ENCODE results near the gene MSANTD2.
A peak's percentile ranks its signal among the peaks of the same experiment; 100 is the strongest.

Gene MSANTD2

DNA sequence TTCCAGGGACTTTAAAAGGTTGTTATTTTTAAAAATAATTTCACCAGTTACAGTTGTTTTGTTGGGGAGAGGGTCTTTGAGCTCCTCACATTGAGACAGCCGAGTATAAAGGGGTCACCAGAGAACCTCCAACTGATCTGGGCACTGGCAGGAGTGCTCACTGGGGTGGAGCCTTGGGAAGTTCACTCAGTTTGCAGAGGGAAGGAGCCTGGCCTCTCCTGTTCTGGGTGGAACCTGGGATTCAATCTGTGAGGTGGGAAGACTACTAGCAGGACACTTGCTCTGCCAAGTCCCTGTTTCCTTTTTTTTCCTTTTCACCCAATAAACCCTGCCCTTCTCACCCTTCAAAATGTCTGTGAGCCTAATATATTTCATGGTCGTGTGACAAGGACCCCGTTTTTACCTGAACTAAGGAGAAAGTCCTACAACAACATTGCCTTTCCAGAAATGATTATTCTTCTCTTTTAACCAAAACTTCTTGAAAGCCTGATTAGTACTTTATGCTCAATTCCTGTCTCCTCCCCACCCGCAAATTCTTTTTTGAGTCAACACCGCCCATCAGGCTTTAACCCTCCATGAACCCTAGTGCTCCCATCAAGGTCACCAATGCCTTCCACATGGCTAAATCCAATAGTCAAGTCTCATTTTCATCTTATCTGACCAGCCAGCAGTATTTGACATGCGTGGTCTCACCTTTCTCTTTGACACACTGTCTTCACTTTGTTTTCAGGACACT, 22.0 kb upstream of the MSANTD2 start:
- no peak for DNase-seq (ENCODE audit: low read depth in 2 of 2)

DNA sequence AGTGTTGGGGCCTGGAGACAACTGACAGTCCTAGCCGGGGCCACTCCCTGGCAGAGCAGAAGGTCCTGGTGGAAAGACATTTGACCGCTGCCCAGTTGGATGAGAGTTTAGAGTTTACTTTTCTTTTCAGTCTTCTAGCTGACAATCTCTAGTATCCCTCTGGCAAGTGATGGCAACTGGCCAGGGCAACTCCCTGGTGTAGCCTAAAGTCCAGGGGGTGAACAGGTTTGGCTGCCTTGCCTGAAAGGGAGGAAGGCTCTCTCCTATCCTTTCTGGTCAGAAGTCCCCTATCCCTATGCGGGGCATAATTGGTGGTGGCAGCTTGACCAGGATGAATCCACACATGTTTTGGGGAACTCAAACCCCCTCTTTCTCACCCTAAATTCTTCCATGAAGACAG, 16.8 kb upstream of the MSANTD2 start:
- no peak for DNase-seq (ENCODE audit: low read depth in 2 of 2)

DNA sequence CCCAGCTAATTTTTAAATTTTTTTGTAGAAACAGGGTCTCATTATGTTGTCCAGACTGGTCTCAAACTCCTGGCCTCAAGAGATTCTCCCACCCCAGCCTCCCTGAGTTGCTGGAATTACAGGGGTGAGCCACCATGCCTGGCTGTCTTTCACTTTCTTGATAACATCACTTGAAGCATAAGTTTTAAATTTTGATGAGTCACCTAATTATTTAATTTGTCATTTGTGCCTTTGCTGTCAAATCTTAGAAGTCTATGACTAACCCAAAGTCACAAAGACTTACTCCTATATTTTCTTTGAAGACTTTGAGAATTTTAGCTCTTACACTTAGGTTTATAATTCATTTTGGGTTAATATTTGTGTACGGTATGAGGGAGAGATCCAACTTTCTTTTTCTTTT, 14.5 kb upstream of the MSANTD2 start:
- no peak for DNase-seq (ENCODE audit: low read depth in 2 of 2)

DNA sequence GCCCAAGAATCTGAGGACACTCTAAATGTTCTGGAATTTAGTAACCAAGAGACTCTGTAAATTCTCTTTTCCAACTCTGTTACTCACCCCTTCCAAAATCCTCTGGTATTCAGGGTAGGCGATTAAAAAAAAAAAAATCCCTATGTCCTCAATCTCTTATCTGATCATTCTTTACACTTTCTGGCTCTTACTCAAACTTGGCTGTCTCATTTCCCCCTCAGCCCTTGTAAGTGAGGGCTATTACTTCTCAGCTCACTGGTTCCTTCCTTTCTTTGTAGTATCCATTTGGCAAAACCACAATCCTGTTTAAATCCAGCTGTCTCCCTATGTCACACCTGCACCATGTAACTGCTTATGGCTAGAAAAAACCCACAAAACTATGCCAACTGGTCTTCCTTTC, 12.7 kb upstream of the MSANTD2 start:
- no peak for DNase-seq (ENCODE audit: low read depth in 2 of 2)

DNA sequence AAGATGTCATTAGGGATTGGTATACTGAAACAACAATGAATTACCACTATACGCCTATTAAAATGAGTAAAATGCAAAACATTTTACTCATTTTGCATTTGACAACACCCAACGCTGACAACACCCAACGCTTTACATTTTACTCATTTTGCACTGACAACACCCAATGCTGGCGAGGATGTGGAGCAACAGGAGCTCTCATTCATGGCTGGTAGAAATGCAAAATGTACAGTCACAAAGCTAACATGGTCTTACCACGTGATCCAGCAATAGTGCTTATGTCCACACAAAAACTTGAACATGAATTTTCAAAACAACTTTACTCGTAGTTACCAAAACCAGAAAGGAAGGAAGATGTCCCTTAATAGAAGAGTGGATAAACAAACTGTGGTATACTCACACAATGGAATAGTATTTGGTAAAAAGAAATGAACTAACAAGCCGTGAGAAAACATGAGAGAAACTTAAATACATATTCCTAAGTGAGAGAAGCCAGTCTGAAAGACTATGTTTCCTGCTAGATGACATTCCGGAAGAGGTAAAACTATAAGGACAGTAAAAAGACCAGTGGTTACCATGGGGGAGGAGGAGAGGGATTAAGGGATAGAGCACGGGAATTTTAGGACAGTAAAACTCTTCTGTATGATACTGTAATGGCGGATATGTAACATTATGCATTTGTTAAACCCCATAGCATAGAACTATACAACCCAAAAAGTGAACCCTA, 11.4 kb upstream of the MSANTD2 start:
- DNase-seq (ENCODE audit: low read depth in 2 of 2): no peak

DNA sequence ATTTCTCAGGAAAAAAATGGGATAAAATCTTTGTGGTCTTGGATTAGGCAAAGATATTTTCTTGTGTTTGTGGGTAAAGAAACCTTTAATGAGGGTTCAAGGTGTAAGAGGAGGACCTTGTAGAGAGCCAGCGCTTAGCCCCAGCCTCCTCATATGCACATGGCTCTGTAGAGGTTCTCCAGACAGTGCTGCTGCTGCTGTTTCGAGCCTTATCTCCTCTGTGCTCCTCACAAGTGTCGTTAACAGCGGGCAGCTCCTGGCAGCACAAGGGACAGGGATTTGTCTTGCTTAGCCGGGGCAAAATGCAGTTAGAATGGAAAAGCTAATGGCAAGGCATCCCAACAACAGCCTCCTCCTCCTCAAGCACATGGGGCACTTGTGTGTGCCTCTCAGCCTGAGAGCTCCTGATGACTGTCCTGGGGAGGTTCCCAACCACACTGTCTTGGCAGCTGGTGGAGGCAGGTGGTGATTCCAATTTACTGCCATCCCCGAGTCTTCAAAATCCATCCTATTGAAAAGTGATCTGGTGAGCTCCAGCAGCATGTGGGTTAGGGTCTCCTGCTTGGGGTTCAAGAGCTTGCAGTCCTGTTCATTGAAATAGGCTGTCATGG, 7.6 kb upstream of the MSANTD2 start:
- no peak for DNase-seq (ENCODE audit: low read depth in 2 of 2)

DNA sequence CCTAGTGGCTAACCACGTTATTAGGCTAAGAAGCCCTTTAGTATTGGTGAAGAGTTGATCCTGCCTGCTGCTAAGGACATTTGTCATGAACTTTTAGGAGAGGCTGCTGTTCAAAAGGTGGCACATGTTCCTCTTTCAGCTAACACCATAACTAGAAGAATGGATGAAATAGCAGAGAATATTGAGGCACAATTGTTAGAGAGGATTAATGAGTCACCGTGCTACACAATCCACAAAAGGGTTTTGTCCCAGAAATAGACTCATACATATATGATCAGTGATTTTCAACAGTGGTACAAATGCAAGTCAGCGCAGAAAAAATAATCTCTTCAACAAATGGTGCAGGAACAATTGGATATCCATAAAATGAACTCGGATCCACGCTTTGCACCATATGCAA, 7.0 kb upstream of the MSANTD2 start:
- no peak for DNase-seq (ENCODE audit: low read depth in 2 of 2)

DNA sequence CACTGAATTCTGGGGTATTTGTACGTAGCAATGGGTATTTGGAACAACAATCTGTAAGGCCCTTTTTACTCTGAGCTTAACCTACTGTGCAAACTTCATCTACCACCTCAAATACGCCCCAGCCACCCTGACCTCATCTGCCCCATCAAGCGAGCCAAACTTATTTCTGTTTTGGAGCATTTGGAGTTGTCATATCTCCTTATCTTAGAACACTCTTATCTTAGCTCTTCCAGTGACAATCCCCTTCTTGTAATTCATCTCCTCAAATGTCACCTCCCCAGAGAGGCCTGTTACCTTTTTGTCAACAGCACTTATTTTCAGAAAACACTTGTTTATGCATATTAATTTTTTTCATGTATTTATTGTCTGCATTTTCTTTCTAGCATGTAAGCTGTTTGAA, 4.7 kb upstream of the MSANTD2 start:
- DNase-seq (ENCODE audit: low read depth in 2 of 2): no peak

DNA sequence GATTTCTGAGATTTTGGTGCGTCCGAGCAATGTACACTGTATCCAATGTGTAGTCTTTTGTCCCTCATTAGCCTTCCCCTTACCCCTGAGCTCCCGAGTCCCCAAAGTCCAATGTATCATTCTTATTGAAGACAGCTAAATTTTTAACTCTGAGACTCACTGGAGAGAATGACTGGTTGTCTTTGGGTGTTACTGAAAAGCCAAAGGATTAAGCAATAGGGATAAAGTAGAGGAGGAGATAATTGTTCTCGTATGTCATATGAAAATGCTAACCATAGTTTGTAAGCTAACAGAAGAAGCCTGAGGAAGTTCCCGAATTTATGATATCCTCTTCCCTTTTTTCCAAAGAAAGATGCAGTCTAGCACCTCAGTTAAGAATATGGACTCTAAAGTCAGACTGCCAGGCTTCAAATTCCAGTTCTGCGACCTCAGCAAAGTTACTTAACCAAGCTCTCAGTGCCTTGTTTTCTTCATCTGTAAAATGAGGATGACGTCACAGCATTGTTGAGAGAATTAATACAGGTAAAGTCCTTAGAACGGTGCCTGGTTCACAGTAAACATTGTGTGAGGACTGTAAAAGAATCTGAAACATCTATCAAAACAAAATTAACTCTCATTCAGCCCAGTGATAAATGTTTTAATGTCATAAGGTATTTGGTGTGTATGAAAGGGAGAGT, 1.6 kb upstream of the MSANTD2 start:
- DNase-seq (ENCODE audit: low read depth in 2 of 2): peak in 1 of 2 experiments; percentile 29

DNA sequence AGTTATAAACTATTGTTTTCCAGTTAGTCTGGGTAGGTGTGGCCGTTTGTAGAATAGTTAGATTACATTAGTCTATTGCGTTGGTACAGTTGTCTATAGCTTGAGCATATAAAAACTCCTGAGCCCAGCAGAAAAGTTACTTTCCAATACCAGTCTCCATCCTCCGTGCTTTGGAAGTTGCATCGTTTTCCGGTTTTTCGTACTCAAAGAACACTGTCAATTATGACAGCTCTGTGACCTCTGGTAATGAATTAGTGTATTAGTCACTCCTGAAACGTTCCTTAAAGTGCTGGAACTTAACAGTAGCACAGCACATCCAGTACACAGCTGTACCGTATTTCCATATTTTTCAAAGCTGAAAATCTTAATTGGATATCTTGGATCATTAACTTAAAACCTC, 808 bp upstream of the MSANTD2 start:
- DNase-seq (ENCODE audit: low read depth in 2 of 2): peak in 1 of 2 experiments; percentile 3

DNA sequence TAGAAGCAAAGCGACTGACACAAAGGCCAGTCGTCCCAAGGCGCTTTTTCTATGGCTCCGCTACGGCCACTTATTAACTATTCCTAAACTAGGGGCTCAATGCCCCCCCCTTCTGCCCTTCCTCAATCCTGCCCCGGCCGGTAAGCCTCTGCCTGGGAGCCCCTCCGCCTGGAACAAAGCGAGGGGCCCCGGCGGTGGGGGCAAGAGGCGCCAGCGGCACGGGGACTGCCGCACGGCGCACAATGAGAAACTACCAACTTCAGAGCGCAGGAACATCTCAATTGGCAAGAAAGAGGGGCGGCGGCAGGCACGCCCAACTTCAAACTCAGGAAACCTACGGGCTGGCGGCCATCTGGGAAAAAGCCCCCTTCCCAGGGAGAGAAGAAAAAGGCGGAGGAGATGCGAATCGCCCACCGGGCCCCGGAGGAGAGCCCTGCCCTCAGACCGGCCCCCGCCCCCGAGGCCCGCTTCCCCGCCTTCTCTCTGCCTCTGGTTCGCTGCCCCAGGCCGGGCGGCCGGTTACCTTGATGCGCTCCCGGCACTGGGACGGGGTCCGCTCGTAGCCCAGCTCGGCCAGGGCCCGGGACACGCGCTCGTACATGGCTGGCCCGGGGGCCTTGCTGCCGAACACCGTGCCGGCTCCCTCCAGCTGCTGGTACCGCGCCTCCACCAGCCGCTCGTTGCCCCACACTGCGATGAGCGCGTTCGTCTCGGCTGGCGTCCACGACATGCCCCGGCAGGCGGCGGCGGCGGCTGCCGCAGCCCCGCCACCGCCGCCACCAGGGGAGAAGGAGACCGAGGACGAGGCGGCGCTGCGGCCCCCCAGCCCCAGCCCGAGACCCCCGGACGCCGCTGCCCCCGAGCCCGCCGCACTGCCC, 619 bp downstream of the MSANTD2 start:
- DNase-seq (ENCODE audit: low read depth in 2 of 2): no peak

DNA sequence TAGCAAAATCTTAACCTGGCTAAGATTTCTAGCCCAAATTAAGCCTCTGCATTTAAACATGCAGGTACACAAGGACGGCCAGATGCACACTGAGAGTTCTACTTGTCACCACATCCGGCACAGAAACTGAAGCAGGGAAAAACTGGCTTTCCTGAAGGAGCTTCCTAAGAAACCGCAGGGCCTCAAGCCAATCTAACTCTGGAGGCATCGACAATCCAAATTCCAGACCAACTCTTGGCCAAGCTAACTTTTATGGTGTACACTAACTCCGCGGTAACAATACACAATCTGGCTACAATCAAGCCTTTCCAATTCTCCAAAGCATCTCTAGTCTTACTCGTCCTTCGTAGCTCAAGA, 1.2 kb downstream of the MSANTD2 start:
- DNase-seq (ENCODE audit: low read depth in 2 of 2): peak in 1 of 2 experiments; percentile 46

DNA sequence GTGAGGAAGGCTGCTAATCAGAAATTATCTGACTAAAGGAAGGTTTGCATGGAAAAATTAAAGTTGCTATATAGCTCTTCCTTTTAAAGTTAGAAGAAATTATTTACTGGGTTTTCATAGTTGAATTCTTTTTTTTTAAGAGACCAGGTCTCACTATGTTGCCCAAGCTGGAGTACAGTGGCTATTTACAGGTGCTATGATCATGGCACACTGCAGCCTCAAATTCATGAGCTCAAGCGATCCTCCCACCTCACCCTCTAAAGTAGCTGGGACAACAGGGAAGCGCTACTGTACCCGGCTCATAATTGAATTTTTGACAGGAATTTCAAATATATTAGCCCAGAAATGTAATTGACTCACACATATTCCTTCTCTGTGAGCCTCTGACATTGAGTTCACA, 3.9 kb downstream of the MSANTD2 start:
- DNase-seq (ENCODE audit: low read depth in 2 of 2): no peak

DNA sequence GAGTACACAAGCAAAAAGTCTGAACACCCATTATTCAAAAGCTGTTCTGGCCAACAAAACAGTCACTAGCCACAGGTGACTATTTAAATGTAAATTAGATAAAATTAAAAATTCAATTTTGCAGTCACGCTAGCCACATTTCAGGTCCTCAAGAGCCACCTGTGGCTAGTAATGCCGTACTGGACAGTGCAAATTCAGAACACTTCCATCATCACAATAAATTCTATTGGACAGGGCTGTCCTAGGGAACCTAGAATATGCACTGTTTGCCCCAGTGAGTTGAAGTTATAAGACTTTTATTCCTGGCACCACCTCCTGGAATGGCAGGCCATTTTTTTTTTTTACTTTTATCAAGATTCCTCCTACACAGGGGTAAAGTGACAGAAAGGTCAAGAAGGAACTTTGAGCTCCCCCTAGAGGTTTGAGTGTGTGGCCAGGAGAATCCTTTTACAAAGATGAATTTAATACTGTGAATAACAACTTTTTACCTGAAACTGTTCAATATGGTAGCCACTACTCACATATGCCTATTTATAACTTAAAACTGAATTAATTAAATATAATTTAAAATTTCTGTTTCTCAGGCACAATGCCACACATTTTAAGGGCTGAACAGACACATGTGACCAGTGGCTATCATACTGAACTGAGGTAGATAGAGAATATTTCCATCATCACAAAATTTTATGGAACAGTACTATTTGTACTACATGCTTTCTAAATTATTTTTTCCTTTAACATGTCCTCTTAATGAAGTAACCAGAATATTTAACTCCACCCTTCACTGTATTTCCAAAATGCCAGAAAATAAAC, 6.5 kb downstream of the MSANTD2 start:
- DNase-seq (ENCODE audit: low read depth in 2 of 2): no peak

DNA sequence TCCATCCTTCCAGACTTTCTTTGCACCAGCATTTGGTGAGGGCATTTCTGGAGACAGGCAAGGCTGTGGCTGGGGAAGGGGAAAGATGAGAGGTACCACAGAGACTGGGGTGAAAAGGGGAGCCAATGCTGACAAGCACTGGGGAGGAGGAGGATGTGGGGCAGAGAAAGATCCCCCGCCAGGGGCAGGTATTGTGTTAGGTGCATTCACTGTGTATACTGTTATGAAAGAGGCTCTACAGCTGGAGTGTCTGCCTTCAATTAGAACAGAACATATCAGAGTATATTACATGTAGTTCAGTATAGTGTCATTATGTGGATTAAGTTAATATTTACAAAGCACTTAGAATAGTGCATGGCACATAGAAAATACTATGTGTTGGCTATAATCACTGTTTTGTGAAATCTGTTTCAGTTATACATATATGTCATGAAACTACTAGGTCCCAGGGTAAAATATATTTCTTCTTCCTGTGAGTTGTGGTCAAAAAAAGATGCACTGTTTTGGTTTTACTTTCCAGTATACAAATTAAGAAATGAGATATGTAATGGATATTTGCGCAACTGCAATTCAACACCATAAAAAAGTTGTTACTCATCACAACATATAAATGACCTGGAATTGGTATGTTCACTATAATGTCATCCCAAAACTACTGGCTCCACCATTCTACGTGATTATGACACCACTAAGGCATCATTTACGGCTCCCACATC, 8.4 kb downstream of the MSANTD2 start:
- no peak for DNase-seq (ENCODE audit: low read depth in 2 of 2)

DNA sequence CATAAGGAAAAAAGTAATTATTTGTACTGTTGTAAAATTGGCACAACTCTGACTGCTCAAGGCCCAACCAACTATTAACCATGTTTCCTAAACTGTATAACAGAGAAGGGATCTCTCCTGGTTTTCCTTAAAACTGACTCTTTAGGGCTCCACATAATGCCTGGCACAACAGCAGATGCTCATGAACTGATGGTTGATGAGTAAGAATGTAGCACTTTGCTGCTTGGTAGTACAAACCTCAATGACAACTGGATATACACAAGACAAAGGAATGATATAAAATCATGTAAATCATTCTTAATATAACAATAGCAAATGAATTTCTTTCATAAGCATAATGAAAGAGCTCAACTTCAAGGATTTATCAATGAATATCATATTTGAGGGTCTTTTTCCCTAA, 11.7 kb downstream of the MSANTD2 start:
- DNase-seq (ENCODE audit: low read depth in 2 of 2): no peak

DNA sequence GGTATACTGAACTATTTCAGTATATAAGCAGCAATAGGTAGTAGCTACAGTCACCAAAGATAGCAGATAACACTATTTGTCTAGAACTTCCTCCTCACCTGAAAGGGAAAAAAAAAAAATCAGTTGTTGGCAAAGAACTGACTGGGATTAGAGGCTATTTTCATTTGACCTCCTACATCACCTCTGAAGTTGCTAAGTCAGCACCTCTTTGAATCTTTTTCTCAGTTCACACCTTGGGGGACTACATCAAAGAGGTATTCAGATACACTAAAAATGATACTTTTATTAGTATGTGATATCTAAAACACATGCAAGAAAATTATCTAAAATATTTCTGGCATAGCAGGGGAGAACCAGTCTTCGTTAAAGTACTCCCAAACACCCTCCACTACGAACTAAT, 16.2 kb downstream of the MSANTD2 start:
- no peak for DNase-seq (ENCODE audit: low read depth in 2 of 2)

DNA sequence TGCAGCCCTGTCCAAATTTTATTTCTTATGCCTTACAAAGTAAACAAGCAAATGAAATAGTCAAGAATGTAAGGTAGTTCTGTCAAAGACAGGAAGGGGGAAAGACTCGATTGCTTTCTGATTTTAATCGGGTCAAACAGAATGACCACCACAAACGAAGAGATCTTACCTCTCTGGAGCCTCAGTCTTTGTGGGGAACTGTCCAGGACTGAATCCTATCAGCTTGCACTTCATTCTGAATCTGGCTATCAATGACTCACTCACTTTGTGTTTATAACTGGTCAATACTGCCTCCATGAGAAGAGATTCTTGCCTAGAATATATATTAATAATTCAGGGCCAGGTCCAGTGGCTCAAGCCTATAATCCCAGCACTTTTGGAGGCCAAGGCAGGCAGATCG, 17.2 kb downstream of the MSANTD2 start:
- no peak for DNase-seq (ENCODE audit: low read depth in 2 of 2)

DNA sequence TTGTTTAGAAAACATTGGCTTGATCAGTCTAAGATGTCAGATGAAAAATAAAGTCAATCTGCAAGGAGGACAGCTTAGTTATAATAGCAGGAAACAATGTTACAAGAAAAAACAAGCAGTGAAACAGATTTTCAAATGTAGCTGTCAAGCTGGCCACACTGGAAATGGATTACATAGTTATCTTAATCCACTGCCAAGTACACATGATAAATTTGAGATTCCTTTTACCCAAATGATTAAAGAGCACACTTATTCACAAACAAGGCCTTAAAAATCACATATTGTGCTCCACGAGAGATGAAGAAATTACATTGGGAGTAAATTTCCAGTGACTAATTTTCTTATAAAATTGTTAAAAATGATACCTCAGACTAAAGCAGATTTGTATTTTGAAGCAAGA, 20.6 kb downstream of the MSANTD2 start:
- DNase-seq (ENCODE audit: low read depth in 2 of 2): no peak

DNA sequence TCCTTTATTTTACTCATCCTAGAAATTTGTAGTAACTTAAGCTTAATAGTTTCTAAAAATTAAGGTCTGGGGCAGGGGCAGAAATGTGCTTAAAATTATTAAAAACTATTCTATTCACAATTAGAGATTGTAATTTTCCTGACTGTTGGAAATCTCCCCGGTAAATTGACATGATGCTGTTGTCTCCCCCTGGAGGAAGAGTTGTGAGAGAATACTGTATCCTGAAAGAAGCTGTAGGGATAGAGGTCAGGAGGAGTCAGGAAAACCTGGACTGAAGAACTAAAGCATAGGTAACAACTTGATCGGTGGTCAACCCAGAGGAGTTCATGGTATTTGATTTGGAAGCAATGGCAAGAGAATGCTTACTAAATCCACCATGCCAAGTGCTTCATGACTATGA, 21.9 kb downstream of the MSANTD2 start:
- DNase-seq (ENCODE audit: low read depth in 2 of 2): no peak
